Measurements from ENCODE around the gene TMEM120B. TPM values are rescaled to one million over a fixed set of nuclear protein-coding genes. Genes with fewer than 3 reads are reported as not detected.

TMEM120B gene
- total RNA-seq, 2 donors from 2014 or later, result 9.7 to 25.9 TPM

- Mint-ChIP-seq H3K27ac (peak overlapping the region; percentile 68 to 95), H3K4me1 (ENCODE audit: low read depth in 2 of 2) (peaks cover 19 to 20% of the 10 kb centered on the region in 2 donors), H3K27me3 (no peaks in the 10 kb centered on the region), H3K9me3 (no peaks in the 10 kb centered on the region), H3K4me3 (no peak overlapping the region), H3K36me3 (peaks cover 2% of the 10 kb centered on the region)
- no peak for DNase-seq (ENCODE audit: low spot score)
- ATAC-seq, result no peak
Observed at GRCh38 chr12:121778567-121779421, 66.2 kb downstream of the TMEM120B start.

DNA sequence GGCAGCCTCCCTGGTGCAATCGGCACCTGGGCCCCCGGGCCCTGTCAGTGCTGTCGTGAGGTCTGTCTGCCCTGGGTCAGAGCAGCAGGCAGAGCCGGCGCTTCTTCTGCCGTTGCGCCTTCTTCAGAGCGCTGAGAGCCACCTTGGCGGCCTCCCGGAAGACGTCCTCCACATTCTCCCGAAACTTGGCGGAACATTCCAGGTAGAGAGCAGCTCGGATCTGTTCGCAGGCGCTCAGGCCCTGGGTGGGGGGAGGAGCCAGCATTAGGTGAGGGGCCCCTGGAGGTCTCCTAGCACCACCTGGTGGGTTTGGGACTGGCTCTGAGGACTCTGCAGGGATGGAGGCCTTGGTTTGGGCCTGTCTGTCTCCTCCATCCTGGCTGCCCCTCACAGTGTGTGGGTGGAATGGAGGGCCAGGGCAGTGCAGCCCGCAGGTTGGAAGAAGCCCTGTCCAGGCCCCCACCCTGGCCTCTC lies 66.9 kb downstream of the TMEM120B start:
- Mint-ChIP-seq H3K9me3 (no peaks in the 10 kb centered on the region), H3K27me3 (no peaks in the 10 kb centered on the region), H3K27ac (peak overlapping the region; percentile 68 to 95), H3K4me1 (ENCODE audit: low read depth in 2 of 2) (peaks cover 25 to 27% of the 10 kb centered on the region in 2 donors), H3K4me3 (no peak overlapping the region), H3K36me3 (peaks cover 5% of the 10 kb centered on the region)
- ATAC-seq (no peak), DNase-seq (ENCODE audit: low spot score) (no peak)

DNA sequence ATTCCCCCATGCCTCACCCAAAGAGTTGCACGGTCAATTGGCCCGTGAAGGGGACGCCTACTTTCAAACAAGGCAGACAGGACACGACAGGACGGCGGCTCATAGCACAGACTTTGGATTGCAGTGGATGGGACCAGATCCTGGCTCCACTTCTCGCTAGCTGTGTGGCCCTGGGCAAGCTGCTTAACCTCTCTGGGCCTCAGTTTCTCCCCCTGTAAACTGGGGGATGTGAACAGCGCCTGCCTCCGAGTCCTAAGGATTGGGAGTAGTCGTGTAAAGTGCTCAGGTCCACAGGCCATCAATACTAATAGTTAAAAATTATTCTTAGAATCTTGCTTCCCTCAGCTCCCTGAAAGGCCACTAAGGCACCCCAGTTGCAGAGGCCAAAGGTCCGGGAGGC lies 67.9 kb downstream of the TMEM120B start:
- Mint-ChIP-seq H3K4me3 (no peak overlapping the region), H3K4me1 (ENCODE audit: low read depth in 2 of 2) (peaks cover 31 to 34% of the 10 kb centered on the region in 2 donors), H3K27ac (peak overlapping the region; percentile 95 to 97), H3K27me3 (no peaks in the 10 kb centered on the region), H3K9me3 (no peaks in the 10 kb centered on the region), H3K36me3 (peaks cover 5% of the 10 kb centered on the region)
- ATAC-seq (no peak), DNase-seq (ENCODE audit: low spot score) (no peak)

- peak; percentile 1 to 33 for ATAC-seq
- Mint-ChIP-seq H3K27me3 (no peaks in the 10 kb centered on the region), H3K36me3 (peaks cover 5% of the 10 kb centered on the region), H3K9me3 (no peaks in the 10 kb centered on the region), H3K27ac (peak overlapping the region; percentile 95 to 97), H3K4me3 (peak overlapping the region; percentile 86), H3K4me1 (ENCODE audit: low read depth in 2 of 2) (peaks cover 39 to 42% of the 10 kb centered on the region in 2 donors)
- DNase-seq (ENCODE audit: low spot score), result no peak
Observed at GRCh38 chr12:121781484-121781997, 69.0 kb downstream of the TMEM120B start.

GRCh38 chr12:121781998-121782979 lies 69.7 kb downstream of the TMEM120B start:
- peaks cover 5% of the 10 kb centered on the region for H3K36me3 Mint-ChIP-seq
- H3K4me1 Mint-ChIP-seq (ENCODE audit: low read depth in 2 of 2), result peaks cover 47 to 49% of the 10 kb centered on the region in 2 donors
- ATAC-seq (peak; percentile 88 to 89), DNase-seq (ENCODE audit: low spot score) (peak; percentile 90)
- H3K4me3 Mint-ChIP-seq, result peak overlapping the region; percentile 86
- no peaks in the 10 kb centered on the region for H3K9me3 Mint-ChIP-seq
- no peaks in the 10 kb centered on the region for H3K27me3 Mint-ChIP-seq
- H3K27ac Mint-ChIP-seq, result peak overlapping the region; percentile 95 to 97

GRCh38 chr12:121783766-121784165 lies 71.2 kb downstream of the TMEM120B start:
- peak overlapping the region; percentile 95 to 97 for H3K27ac Mint-ChIP-seq
- H3K4me3 Mint-ChIP-seq, result peak overlapping the region; percentile 70
- peaks cover 57% of the 10 kb centered on the region in 2 donors for H3K4me1 Mint-ChIP-seq (ENCODE audit: low read depth in 2 of 2)
- no peak for ATAC-seq
- H3K9me3 Mint-ChIP-seq, result no peaks in the 10 kb centered on the region
- no peaks in the 10 kb centered on the region for H3K27me3 Mint-ChIP-seq
- DNase-seq (ENCODE audit: low spot score), result no peak
- H3K36me3 Mint-ChIP-seq, result peaks cover 5% of the 10 kb centered on the region

GRCh38 chr12:121784460-121784859 lies 71.9 kb downstream of the TMEM120B start:
- H3K9me3 Mint-ChIP-seq, result no peaks in the 10 kb centered on the region
- H3K27me3 Mint-ChIP-seq, result no peaks in the 10 kb centered on the region
- H3K36me3 Mint-ChIP-seq, result peaks cover 5% of the 10 kb centered on the region
- peak overlapping the region; percentile 66 for H3K4me3 Mint-ChIP-seq
- peaks cover 64% of the 10 kb centered on the region in 2 donors for H3K4me1 Mint-ChIP-seq (ENCODE audit: low read depth in 2 of 2)
- ATAC-seq (no peak), DNase-seq (ENCODE audit: low spot score) (no peak)
- peak overlapping the region; percentile 95 to 97 for H3K27ac Mint-ChIP-seq

- Mint-ChIP-seq H3K9me3 (no peaks in the 10 kb centered on the region), H3K27ac (peak overlapping the region; percentile 95 to 99), H3K4me3 (peak overlapping the region; percentile 70), H3K36me3 (peaks cover 5% of the 10 kb centered on the region), H3K4me1 (ENCODE audit: low read depth in 2 of 2) (peaks cover 81% of the 10 kb centered on the region in 2 donors), H3K27me3 (no peaks in the 10 kb centered on the region)
- DNase-seq (ENCODE audit: low spot score) (no peak), ATAC-seq (no peak)
Observed at GRCh38 chr12:121786440-121786825, 73.9 kb downstream of the TMEM120B start.

GRCh38 chr12:121787063-121788025 lies 74.8 kb downstream of the TMEM120B start:
- Mint-ChIP-seq H3K27me3 (no peaks in the 10 kb centered on the region), H3K9me3 (no peaks in the 10 kb centered on the region), H3K36me3 (peaks cover 5% of the 10 kb centered on the region), H3K27ac (peak overlapping the region; percentile 95 to 99), H3K4me1 (ENCODE audit: low read depth in 2 of 2) (peaks cover 78 to 82% of the 10 kb centered on the region in 2 donors), H3K4me3 (peak overlapping the region; percentile 70)
- ATAC-seq (no peak), DNase-seq (ENCODE audit: low spot score) (no peak)

DNA sequence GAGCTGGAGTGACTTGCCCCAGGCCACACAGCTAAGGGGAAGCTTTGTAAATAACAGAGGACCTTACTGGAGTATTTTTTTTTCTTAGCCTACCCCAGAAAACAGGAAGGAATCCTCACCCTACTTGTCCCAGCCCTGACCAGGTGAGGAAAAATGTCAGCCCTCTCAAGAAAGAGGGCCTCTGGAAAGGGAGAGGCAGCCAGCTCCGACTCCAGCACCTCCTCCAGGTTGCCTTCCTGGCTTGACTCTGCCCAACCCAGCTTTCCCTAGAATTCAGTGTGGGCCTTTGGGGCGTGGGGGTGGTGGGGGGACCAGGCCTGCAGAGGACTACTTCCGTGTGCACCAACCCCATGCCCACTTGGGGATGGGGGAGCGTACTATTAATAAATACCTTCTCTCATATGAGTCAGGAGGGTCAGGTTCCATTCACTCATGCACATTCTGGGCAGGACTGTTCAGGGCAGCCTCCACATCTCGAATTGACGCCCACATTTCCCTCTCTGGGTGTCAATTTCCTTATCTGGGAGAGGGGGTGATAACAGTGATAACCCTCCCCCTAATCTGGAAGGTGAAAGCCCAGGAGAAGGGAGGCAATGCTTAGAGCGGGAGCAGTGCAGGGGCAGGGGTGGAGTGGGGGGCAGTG lies 75.7 kb downstream of the TMEM120B start:
- Mint-ChIP-seq H3K27ac (peak overlapping the region; percentile 95 to 99), H3K36me3 (peaks cover 5% of the 10 kb centered on the region), H3K4me3 (peak overlapping the region; percentile 56), H3K4me1 (ENCODE audit: low read depth in 2 of 2) (peaks cover 73 to 76% of the 10 kb centered on the region in 2 donors), H3K27me3 (no peaks in the 10 kb centered on the region), H3K9me3 (no peaks in the 10 kb centered on the region)
- ATAC-seq (no peak), DNase-seq (ENCODE audit: low spot score) (no peak)

DNA sequence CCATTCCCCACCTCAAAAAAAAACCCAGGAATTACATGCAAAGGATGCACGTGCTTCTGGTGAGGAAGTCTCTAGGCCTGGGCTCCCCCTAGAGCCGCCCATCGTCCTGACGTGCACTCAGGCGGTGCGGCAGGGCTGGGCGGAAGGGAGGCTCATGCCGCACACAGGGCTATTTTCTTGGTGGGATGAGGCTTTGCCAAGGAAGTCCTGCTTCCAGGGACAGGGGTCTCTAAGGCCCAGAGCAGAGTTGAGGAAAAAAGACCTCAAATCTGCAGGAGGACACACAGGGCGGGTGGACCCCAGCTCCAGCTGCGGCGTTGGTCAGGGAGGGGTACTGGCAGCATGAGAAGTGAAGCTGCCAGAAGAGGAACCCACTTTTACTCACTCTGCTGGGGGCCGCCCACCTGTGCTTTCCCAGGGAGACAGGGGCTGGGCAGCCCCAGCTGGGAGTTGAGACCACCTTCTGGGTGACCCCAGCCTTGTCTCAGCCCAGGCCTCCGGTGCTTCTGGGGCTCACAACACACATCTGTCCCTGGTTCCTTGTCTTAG lies 76.8 kb downstream of the TMEM120B start:
- no peaks in the 10 kb centered on the region for H3K36me3 Mint-ChIP-seq
- peaks cover 69 to 71% of the 10 kb centered on the region in 2 donors for H3K4me1 Mint-ChIP-seq (ENCODE audit: low read depth in 2 of 2)
- H3K27me3 Mint-ChIP-seq, result no peaks in the 10 kb centered on the region
- H3K9me3 Mint-ChIP-seq, result no peaks in the 10 kb centered on the region
- ATAC-seq, result peak in 1 of 2 donors; percentile 25
- peak overlapping the region; percentile 95 to 99 for H3K27ac Mint-ChIP-seq
- DNase-seq (ENCODE audit: low spot score), result no peak
- peak overlapping the region; percentile 87 for H3K4me3 Mint-ChIP-seq
